Brain microvascular endothelial cell (primary cell): ENCODE results near the gene ZIC2.
"Not testable (repeated sequence)": the region's sequence is repeated elsewhere in the genome, so short reads cannot be mapped to it uniquely, and the experiment has no call there.

Experiments used
- DNase-seq: peaks from one replicate; pipeline ENCODE4 v3.0.0-alpha.2; 2020
- H3K27ac ChIP-seq: fragments of 250-450 bp; sonication (Bioruptor Pico); 2 replicates; pipeline ENCODE4 v1.5.1; 2020; ENCODE audit warnings: mild to moderate bottlenecking, moderate library complexity
- H3K27me3 ChIP-seq: fragments of 250-450 bp; sonication (Bioruptor Pico); replicated peaks from 2 replicates; pipeline ENCODE4 v1.5.1; 2020; ENCODE audit warnings: mild to moderate bottlenecking
- H3K36me3 ChIP-seq: fragments of 250-450 bp; sonication (Bioruptor Pico); replicated peaks from 2 replicates; pipeline ENCODE4 v1.5.1; 2020; ENCODE audit warnings: mild to moderate bottlenecking
- H3K4me3 ChIP-seq: 2 replicates; pipeline ENCODE4 v1.5.1; 2011; ENCODE audit warnings: low read depth, mild to moderate bottlenecking, control low read depth, low read length, moderate library complexity
- in situ Hi-C: cut with HindIII; loops from 2 replicates; pipeline ENCODE4 v1.10.0; 2017; ENCODE audit warnings: low sequenced_read_pairs, low pct_ligation_motif_present
- TF ChIP-seq, protein P1 (sequence below): IDR thresholded peaks from 2 replicates; pipeline ENCODE4 v1.5.1; 2011; ENCODE audit warnings: low read depth, mild to moderate bottlenecking, moderate library complexity, low read length, control low read depth, inconsistent platforms; ENCODE audit errors: missing control alignments

ZIC2 gene

GRCh38 chr13:99944102-99944501, 37.5 kb upstream of the ZIC2 start:
- H3K36me3 ChIP-seq, result no peaks in the 10 kb centered on the region
- in situ Hi-C loops, result no loop called here
- TF ChIP-seq, protein P1, sequence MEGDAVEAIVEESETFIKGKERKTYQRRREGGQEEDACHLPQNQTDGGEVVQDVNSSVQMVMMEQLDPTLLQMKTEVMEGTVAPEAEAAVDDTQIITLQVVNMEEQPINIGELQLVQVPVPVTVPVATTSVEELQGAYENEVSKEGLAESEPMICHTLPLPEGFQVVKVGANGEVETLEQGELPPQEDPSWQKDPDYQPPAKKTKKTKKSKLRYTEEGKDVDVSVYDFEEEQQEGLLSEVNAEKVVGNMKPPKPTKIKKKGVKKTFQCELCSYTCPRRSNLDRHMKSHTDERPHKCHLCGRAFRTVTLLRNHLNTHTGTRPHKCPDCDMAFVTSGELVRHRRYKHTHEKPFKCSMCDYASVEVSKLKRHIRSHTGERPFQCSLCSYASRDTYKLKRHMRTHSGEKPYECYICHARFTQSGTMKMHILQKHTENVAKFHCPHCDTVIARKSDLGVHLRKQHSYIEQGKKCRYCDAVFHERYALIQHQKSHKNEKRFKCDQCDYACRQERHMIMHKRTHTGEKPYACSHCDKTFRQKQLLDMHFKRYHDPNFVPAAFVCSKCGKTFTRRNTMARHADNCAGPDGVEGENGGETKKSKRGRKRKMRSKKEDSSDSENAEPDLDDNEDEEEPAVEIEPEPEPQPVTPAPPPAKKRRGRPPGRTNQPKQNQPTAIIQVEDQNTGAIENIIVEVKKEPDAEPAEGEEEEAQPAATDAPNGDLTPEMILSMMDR, result no peak
- no peak overlapping the region for H3K27ac ChIP-seq
- no peak overlapping the region for H3K4me3 ChIP-seq
- no peaks in the 10 kb centered on the region for H3K27me3 ChIP-seq
- DNase-seq, result no peak

DNA sequence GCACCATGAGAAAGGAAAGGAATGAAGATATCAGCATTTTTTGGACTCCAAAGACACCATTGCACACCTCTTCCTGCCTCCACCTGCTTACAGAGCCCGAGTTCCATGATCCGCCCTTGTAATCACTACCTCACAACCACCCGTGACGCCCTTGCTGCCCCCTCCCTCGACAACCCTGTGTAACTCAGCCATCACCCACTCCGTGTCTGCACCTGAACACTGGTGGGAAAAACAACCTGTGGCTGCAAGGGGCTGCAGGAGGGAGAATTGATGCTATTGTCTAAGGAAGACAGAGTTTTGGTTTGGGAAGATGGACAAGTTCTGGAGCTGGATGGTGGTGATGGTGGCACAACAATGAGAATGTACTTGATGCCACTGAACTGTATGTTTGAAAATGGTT, 37.0 kb upstream of the ZIC2 start:
- no peak for DNase-seq
- Histone ChIP-seq H3K36me3 (no peaks in the 10 kb centered on the region), H3K4me3 (no peak overlapping the region), H3K27me3 (no peaks in the 10 kb centered on the region), H3K27ac (no peak overlapping the region)
- TF ChIP-seq, protein P1, result no peak
- in situ Hi-C loops, result no loop called here

- not testable (repeated sequence) for H3K27me3 ChIP-seq
Measured at GRCh38 chr13:99945515-99945914, 36.1 kb upstream of the ZIC2 start.

GRCh38 chr13:99947666-99948065, 33.9 kb upstream of the ZIC2 start:
- no peaks in the 10 kb centered on the region for H3K36me3 ChIP-seq
- H3K4me3 ChIP-seq, result no peak overlapping the region
- H3K27me3 ChIP-seq, result no peaks in the 10 kb centered on the region
- DNase-seq, result no peak
- H3K27ac ChIP-seq, result no peak overlapping the region
- TF ChIP-seq, protein P1, result no peak
- in situ Hi-C loops, result no loop called here

More at GRCh38 chr13:99945515-99945914, 36.1 kb upstream of the ZIC2 start:
- in situ Hi-C loops, DNase-seq, H3K27ac ChIP-seq, H3K36me3 ChIP-seq, H3K4me3 ChIP-seq: not testable (repeated sequence)

- no peak overlapping the region for H3K27ac ChIP-seq
- TF ChIP-seq, protein P1, result no peak
- no peaks in the 10 kb centered on the region for H3K27me3 ChIP-seq
- no peak for DNase-seq
- no peak overlapping the region for H3K4me3 ChIP-seq
- H3K36me3 ChIP-seq, result no peaks in the 10 kb centered on the region
- in situ Hi-C loops, result no loop called here
Measured at GRCh38 chr13:99948411-99948810, 33.2 kb upstream of the ZIC2 start.

DNA sequence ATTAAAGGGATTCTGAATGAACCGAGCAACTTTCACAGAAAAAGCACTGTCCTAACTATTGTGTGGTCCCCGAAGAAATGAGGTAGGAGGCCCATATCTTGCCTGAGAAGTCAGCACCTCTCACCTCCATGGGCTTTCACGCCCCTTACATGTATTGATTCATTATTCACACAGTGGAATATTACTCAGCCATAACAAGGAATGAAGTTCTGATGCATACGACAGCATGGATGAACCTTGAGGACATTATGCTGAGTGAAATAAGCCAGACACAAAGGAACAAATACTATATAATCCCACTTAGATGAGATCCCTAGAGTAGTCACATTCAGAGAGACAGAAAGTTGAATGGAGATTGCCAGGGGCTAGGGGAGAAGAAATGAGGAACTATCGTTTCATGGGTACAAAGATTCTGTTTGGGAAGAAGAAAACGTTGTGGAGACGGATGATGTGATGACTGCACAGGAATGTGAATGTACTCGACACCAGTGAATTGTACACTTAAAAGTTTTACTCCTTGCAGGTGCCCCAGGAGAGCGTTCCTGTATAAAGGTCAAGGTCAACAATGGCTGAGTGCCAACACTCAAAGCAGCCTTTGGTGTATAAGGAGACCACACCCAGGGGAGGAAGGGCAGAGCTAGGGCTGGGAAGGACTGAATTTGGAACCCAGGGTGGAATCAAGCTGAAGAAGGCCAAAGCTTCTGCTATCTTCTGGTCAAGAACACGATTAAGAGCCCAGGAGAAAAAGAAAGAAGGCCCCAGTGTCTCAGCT, 32.5 kb upstream of the ZIC2 start:
- no peak for DNase-seq
- Histone ChIP-seq H3K27ac (no peak overlapping the region), H3K36me3 (no peaks in the 10 kb centered on the region), H3K4me3 (no peak overlapping the region), H3K27me3 (no peaks in the 10 kb centered on the region)
- in situ Hi-C loops, result no loop called here
- TF ChIP-seq, protein P1, result no peak
